MM.1S (cell line): ENCODE data around the gene MAPK12.

Experiments used
- CTCF ChIP-seq: fragments of 300-600 bp; sonication (generic); IDR thresholded peaks from 2 replicates; pipeline ENCODE4 v1.5.1; 2016; ENCODE audit warnings: antibody characterized with exemption, low read length, mixed read lengths
- EZH2 ChIP-seq: fragments of 300-600 bp; sonication (generic); optimal IDR thresholded peaks from 2 replicates; pipeline ENCODE3; 2017; ENCODE audit warnings: low read depth, mild to moderate bottlenecking, antibody characterized with exemption, low read length, mixed read lengths
- EZH2phosphoT487 ChIP-seq: fragments of 300-600 bp; sonication (generic); IDR thresholded peaks from 2 replicates; pipeline ENCODE4 v1.6.1; 2018; ENCODE audit warnings: antibody characterized with exemption, low read length

- TF ChIP-seq CTCF, result no peak
- TF ChIP-seq EZH2phosphoT487, result no peak
- no peak for TF ChIP-seq EZH2
Measured at GRCh38 chr22:50269573-50269969, 8.1 kb upstream of the MAPK12 start.
